Activated T-cell treated with anti-CD3 and anti-CD28 coated beads, Interleukin-2, amount 50 U/mL, for 72 hours (primary cell): ENCODE data around the gene OR1Q1. TPM values are rescaled to one million over a fixed set of nuclear protein-coding genes. Genes with fewer than 3 reads are reported as not detected.

Experiments used
- total RNA-seq, 2 donors: library from RNA; stranded (reverse); gene quantifications; one replicate each; pipeline ENCODE4 v1.2.3, GENCODE V29; 2022

Gene OR1Q1
- total RNA-seq, 2 donors from 2014 or later, result 0.26 TPM; not detected in 1

Other genes starting within 250 kb of the OR1Q1 start
- gene PTGS1, start 243.7 kb upstream of the OR1Q1 start, total RNA-seq, result under 1 TPM; 0.17 to 0.58 TPM
- not detected for gene OR1J1, start 136.8 kb upstream of the OR1Q1 start, total RNA-seq
- not detected for gene OR1J2, start 103.9 kb upstream of the OR1Q1 start, total RNA-seq
- gene OR1J4, start 95.6 kb upstream of the OR1Q1 start, total RNA-seq, result under 1 TPM in 1 of 2 donors, not detected in 1; 0.26 TPM
- gene OR1N1, start 87.4 kb upstream of the OR1Q1 start, total RNA-seq, result not detected
- gene OR1N2, start 61.6 kb upstream of the OR1Q1 start, total RNA-seq, result not detected
- not detected for gene OR1L8, start 31.4 kb upstream of the OR1Q1 start, total RNA-seq
- gene OR1B1, start 42.9 kb downstream of the OR1Q1 start, total RNA-seq, result not detected
- gene OR1L1, start 47.0 kb downstream of the OR1Q1 start, total RNA-seq, result not detected
- gene OR1L3, start 60.4 kb downstream of the OR1Q1 start, total RNA-seq, result not detected
- not detected for gene OR1L4, start 109.3 kb downstream of the OR1Q1 start, total RNA-seq
- not detected for gene OR1L6, start 127.6 kb downstream of the OR1Q1 start, total RNA-seq
- not detected for gene OR5C1, start 174.2 kb downstream of the OR1Q1 start, total RNA-seq
- not detected for gene OR1K1, start 185.4 kb downstream of the OR1Q1 start, total RNA-seq
- gene PDCL, start 213.8 kb downstream of the OR1Q1 start, total RNA-seq, result 10 to 100 TPM; 14.2 to 18.7 TPM